A673 (cell line): ENCODE results near the gene LGR4. TPM values are rescaled to one million over a fixed set of nuclear protein-coding genes. Genes with fewer than 3 reads are reported as not detected.
A peak's percentile ranks its signal among the peaks of the same experiment; 100 is the strongest.

Experiments used
- BruUV-seq: library from RNA; stranded (reverse); fragments of 400-500 nt; replicated peaks from 2 replicates; lab custom pipeline; 2021; lab: Mats Ljungman, UMichigan
- CTCF ChIA-PET: fragments of 300-600 bp; sonication (Branson Sonifier 250); formaldehyde crosslinking; loops from one replicate; lab custom pipeline; 2022; ENCODE audit warnings: antibody characterized with exemption; lab: Charles Lee
- POLR2A ChIA-PET: fragments of 300-600 bp; sonication (Branson Sonifier 250); formaldehyde crosslinking; loops from one replicate; lab custom pipeline; 2022; ENCODE audit warnings: antibody characterized with exemption; ENCODE audit not compliant: low non-redundant PET; lab: Charles Lee
- DNase-seq: peaks from one replicate; pipeline ENCODE4 v3.0.0-alpha.2; 2015; ENCODE audit warnings: low spot score
- H3K27ac ChIP-seq: fragments of 200-600 bp; sonication (generic); 2 replicates; pipeline ENCODE4 v1.5.1; 2016; ENCODE audit warnings: mixed run types, low read depth, mild to moderate bottlenecking, mixed read lengths, antibody characterized with exemption, low read length; ENCODE audit not compliant: poor library complexity, severe bottlenecking
- H3K27me3 ChIP-seq: fragments of 200-600 bp; sonication (generic); replicated peaks from 2 replicates; pipeline ENCODE4 v1.6.1; 2017; ENCODE audit warnings: mixed run types, low read depth, mild to moderate bottlenecking, mixed read lengths, antibody characterized with exemption, low read length; ENCODE audit not compliant: insufficient read depth, poor library complexity
- H3K36me3 ChIP-seq: fragments of 200-600 bp; sonication (generic); 2 replicates; pipeline ENCODE4 v1.6.1; 2016; ENCODE audit warnings: mixed run types, mild to moderate bottlenecking, mixed read lengths, antibody characterized with exemption, low read length; ENCODE audit not compliant: insufficient read depth, poor library complexity, severe bottlenecking
- H3K4me1 ChIP-seq: fragments of 200-600 bp; sonication (generic); 2 replicates; pipeline ENCODE4 v1.6.1; 2017; ENCODE audit warnings: mixed run types, mild to moderate bottlenecking, mixed read lengths, antibody characterized with exemption, low read length; ENCODE audit not compliant: insufficient read depth, poor library complexity, severe bottlenecking
- H3K4me3 ChIP-seq: fragments of 200-600 bp; sonication (generic); 2 replicates; pipeline ENCODE4 v1.5.1; 2016; ENCODE audit warnings: low read depth, mixed run types, mild to moderate bottlenecking, mixed read lengths, low read length; ENCODE audit not compliant: poor library complexity, severe bottlenecking
- H3K9me3 ChIP-seq: fragments of 200-600 bp; sonication (generic); 2 replicates; pipeline ENCODE4 v1.6.1; 2016; ENCODE audit warnings: mixed run types, low read depth, mild to moderate bottlenecking, mixed read lengths, antibody characterized with exemption, low read length; ENCODE audit not compliant: poor library complexity, severe bottlenecking
- EZH2 ChIP-seq: fragments of 200-600 bp; sonication (generic); IDR thresholded peaks from 2 replicates; pipeline ENCODE4 v1.6.1; 2017; ENCODE audit warnings: borderline replicate concordance, low read depth, mild to moderate bottlenecking, mixed read lengths, antibody characterized with exemption, low read length; ENCODE audit not compliant: poor library complexity, severe bottlenecking
- intact Hi-C: fragments of 100-400 bp; cut with micrococcal nuclease; formaldehyde crosslinking; loops from one replicate; pipeline ENCODE4 v1.10.0; 2022; ENCODE audit not compliant: unreplicated experiment
- total RNA-seq: library from RNA; stranded (reverse); gene quantifications from 2 replicates; pipeline ENCODE4 v1.2.3, GENCODE V29; 2021
- TF ChIP-seq, protein P1 (sequence below): fragments of 300-800, 200-600 bp; sonication (generic); conservative IDR thresholded peaks from 2 replicates; pipeline ENCODE4 v1.5.1; 2017; ENCODE audit warnings: low read depth, mild to moderate bottlenecking, antibody characterized with exemption, low read length, moderate library complexity, mixed read lengths

The LGR4 gene
- total RNA-seq, 1 experiment from 2014 or later: 24.7 TPM

DNA sequence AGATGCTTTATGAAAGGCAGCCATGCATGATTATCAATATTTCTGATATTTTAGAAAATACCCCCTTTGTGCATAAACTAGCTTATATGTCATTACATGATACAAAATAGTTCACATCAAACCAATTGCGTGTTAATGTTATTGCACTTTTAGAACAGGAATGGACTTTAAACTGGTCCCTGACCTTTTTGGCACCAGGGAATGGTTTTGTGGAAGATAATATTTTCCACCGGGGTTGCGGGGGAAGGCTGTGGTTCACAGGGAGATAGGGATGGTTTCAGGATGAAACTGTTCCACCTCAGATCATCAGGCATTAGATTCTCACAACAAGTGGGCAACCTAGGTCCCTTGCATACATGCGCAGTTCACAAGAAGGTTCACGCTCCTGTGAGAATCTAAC is 16.5 kb upstream of the LGR4 start:
- POLR2A ChIA-PET: no interaction called here

DNA sequence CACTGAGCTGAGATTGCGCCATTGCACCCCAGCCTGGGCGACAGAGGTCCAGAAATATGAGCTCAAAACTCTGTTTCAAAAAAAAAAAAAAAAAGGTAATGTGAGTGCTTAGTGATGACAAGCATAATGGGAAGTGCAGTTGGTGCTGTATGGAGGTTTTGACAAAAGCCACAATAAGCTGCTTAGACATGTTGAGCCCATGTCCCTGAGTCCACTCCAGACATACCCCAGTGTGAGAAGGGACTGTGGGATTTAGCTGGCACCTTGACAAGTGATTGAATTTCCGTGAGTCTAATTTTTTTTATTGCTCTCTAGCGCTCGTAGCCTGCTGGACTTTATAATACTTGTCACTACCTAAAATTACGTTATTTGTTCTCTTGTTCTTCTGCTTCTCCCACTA is 15.1 kb upstream of the LGR4 start:
- no peak for DNase-seq
- H3K4me1 ChIP-seq: no peaks in the 10 kb centered on the region
- no peak overlapping the region for H3K27ac ChIP-seq
- H3K27me3 ChIP-seq: no peaks in the 10 kb centered on the region
- no TSS peak for BruUV-seq
- TF ChIP-seq, protein P1, sequence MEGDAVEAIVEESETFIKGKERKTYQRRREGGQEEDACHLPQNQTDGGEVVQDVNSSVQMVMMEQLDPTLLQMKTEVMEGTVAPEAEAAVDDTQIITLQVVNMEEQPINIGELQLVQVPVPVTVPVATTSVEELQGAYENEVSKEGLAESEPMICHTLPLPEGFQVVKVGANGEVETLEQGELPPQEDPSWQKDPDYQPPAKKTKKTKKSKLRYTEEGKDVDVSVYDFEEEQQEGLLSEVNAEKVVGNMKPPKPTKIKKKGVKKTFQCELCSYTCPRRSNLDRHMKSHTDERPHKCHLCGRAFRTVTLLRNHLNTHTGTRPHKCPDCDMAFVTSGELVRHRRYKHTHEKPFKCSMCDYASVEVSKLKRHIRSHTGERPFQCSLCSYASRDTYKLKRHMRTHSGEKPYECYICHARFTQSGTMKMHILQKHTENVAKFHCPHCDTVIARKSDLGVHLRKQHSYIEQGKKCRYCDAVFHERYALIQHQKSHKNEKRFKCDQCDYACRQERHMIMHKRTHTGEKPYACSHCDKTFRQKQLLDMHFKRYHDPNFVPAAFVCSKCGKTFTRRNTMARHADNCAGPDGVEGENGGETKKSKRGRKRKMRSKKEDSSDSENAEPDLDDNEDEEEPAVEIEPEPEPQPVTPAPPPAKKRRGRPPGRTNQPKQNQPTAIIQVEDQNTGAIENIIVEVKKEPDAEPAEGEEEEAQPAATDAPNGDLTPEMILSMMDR: no peak
- TF ChIP-seq EZH2: no peak
- H3K36me3 ChIP-seq: peaks cover 24% of the 10 kb centered on the region
- H3K9me3 ChIP-seq: no peaks in the 10 kb centered on the region
- ChIA-PET CTCF (interaction anchor here (0.6 to 3.4 kb wide), 8 partner anchors 9 to 534 kb away, joined by 3 to 31 read pairs (median 6); no protein-coding TSS in a partner anchor), POLR2A (no interaction called here)
- intact Hi-C loops: loop anchor here (2.0 to 10.0 kb wide), 2 partner anchors 191 to 833 kb away; no protein-coding TSS in a partner anchor
- H3K4me3 ChIP-seq: no peak overlapping the region

More for the DNA sequence above, 16.5 kb upstream of the LGR4 start:
- Histone ChIP-seq H3K27ac (no peak overlapping the region), H3K4me3 (no peak overlapping the region), H3K4me1 (no peaks in the 10 kb centered on the region), H3K36me3 (peaks cover 37% of the 10 kb centered on the region), H3K9me3 (no peaks in the 10 kb centered on the region), H3K27me3 (no peaks in the 10 kb centered on the region)
- no peak for DNase-seq
- intact Hi-C loops: loop anchor here (10.0 kb wide), 1 partner anchor 834 kb away; no protein-coding TSS in a partner anchor
- no peak for TF ChIP-seq EZH2
- TF ChIP-seq, protein P1: no peak
- CTCF ChIA-PET: interaction anchor here (0.5 to 1.3 kb wide), 2 partner anchors 305 to 589 kb away, joined by 3 to 5 read pairs; no protein-coding TSS in a partner anchor
- no TSS peak for BruUV-seq

DNA sequence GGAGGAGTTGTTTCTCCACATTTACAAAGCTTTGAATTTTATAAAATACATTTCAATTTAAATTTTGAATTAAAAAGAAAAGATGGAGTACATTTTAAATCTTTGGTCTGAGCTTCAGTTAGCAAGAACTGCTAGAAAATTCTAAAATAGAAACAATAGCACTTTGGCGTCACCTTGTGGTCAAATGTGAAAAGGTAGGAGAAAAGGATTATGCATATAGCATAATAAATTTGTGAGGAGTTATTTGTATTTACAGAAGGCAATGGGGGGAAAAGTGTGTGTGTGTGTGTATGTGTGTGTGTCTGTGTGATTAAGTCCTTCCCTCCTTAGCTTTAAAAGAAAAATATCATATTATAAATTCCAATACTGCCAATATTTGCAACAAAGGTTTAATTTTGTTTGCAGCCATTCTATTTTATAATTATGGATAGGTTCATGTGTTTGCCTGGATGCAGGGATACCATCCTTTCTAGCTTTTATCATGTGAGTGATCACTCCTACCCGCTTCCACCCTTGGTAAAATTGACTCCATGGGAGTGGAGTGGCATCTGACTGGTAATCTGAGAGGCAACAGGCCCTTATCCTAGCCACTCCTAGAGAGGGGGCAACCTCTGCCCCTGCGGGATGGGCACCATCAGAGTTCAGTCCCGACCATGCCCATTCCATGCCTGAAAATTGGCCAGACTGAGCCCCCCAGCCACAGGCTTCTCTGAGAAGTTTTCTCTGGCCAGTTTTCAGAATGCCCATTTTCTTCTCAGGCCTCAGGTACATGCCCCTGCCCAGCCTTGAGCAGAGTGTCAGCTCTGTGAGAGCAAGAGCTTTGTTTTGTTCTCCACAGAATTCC is 13.6 kb upstream of the LGR4 start:
- TF ChIP-seq, protein P1: peak; percentile 100
- no peak for TF ChIP-seq EZH2
- H3K27me3 ChIP-seq: no peaks in the 10 kb centered on the region
- no TSS peak for BruUV-seq
- ChIA-PET POLR2A (no interaction called here), CTCF (interaction anchor here (0.6 to 3.4 kb wide), 23 partner anchors 11 to 938 kb away, joined by 3 to 57 read pairs (median 4); partner anchors contain the start of genes CCDC34 and LGR4)
- no peak overlapping the region for H3K27ac ChIP-seq
- peaks cover 9% of the 10 kb centered on the region for H3K36me3 ChIP-seq
- intact Hi-C loops: loop anchor here (1.0 to 10.0 kb wide), 4 partner anchors 189 to 831 kb away; no protein-coding TSS in a partner anchor
- H3K9me3 ChIP-seq: no peaks in the 10 kb centered on the region
- no peak overlapping the region for H3K4me3 ChIP-seq
- no peaks in the 10 kb centered on the region for H3K4me1 ChIP-seq
- peak; percentile 93 for DNase-seq
